Activated naive CD4-positive, alpha-beta T cell treated with anti-CD3 and anti-CD28 coated beads, Interleukin-2, amount 10 ng/mL, durations not matched to agents 7 days and 5 days (primary cell): ENCODE data around the gene NDUFA3.
A peak's percentile ranks its signal among the peaks of the same experiment; 100 is the strongest.

Experiments used
- CTCF ChIA-PET: fragments of 350-600 bp; sonication (Branson Sonifier 250); formaldehyde crosslinking; loops from one replicate; lab custom pipeline; 2021; ENCODE audit warnings: antibody characterized with exemption; lab: Charles Lee
- DNase-seq: peaks from one replicate; pipeline ENCODE4 v3.0.0-alpha.2; 2020
- H3K27ac Mint-ChIP-seq: one replicate; pipeline ENCODE4 v1.8.0; 2021; ENCODE audit warnings: mild to moderate bottlenecking, moderate library complexity, mixed read lengths
- H3K27me3 Mint-ChIP-seq: one replicate; pipeline ENCODE4 v1.8.0; 2021; ENCODE audit warnings: mild to moderate bottlenecking, mixed read lengths
- H3K36me3 Mint-ChIP-seq: one replicate; pipeline ENCODE4 v1.8.0; 2021; ENCODE audit warnings: mixed read lengths
- H3K4me1 Mint-ChIP-seq: one replicate; pipeline ENCODE4 v1.8.0; 2021; ENCODE audit warnings: mixed read lengths
- H3K4me3 Mint-ChIP-seq: one replicate; pipeline ENCODE4 v1.8.0; 2021; ENCODE audit warnings: mild to moderate bottlenecking, moderate library complexity, mixed read lengths
- H3K9me3 Mint-ChIP-seq: one replicate; pipeline ENCODE4 v1.8.0; 2021; ENCODE audit warnings: mixed read lengths

NDUFA3 gene

DNA sequence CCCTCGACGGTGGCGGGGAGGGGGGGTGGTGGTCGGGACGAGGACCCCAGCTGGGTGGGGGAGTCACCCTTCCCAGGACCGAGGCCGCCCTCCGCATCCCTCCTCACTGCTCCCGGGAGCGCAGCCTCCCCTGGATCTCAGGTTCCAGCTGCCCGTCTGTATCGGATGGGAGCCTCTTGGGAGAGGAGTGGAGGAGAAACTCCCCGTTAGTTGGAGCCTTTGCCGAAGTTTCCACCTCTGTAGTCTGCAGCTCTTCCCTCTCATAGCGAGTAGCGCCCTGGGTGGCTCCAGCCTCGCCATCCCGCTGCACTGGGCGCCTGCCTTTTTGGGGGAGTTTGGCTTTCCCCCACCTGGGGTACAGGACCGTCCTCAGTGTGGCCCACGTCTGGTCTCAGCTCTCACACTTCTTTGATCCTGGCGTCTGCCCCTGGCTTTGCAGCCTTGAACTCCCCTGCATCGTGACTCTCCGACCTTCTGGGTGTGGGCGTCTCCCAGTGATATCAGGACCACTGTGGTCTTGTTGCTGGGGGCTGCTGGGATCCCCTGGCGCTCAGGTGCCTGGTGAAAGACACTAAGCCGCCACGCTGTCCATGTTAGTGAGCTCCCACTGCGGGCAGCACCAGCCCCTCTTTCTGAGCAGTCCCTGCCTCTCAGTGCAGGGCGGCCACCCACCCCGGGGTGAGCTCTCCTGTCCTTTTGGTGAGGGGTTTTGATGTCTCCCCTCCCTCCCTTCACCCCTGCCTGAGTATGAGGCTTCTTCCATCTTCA is 36.0 kb downstream of the NDUFA3 start:
- H3K4me1 Mint-ChIP-seq: peaks cover 50% of the 10 kb centered on the region
- peak overlapping the region; percentile 90 for H3K27ac Mint-ChIP-seq
- H3K4me3 Mint-ChIP-seq: peak overlapping the region; percentile 80
- H3K27me3 Mint-ChIP-seq: peaks cover 7% of the 10 kb centered on the region
- DNase-seq: peak; percentile 30
- H3K36me3 Mint-ChIP-seq: peaks cover 39% of the 10 kb centered on the region
- peaks cover 3% of the 10 kb centered on the region for H3K9me3 Mint-ChIP-seq
- CTCF ChIA-PET: interaction anchor here (1.6 kb wide), 1 partner anchor 21 kb away, joined by 3 read pairs; the partner anchor contains the start of gene LENG1

DNA sequence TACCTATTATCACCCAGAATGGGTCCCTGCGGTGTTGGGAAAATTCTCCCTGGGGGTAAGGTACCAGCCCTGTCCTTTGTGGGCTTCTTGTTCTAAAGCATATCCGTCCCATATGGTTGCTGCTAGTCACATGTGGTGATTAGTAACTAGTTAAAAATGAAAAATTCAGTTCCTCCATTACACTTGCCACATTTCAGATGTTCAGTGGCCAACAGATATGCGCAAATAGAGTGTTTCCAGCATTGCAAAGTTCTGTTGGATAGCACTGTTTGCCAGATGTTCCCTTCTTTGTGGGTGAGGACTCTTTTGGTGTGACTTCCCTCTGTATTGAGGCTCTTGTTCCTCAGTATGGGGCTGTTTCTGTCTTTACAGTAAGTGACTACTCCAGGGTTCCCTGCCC is 38.7 kb downstream of the NDUFA3 start:
- Mint-ChIP-seq H3K36me3 (peaks cover 59% of the 10 kb centered on the region), H3K4me1 (peaks cover 35% of the 10 kb centered on the region), H3K9me3 (no peaks in the 10 kb centered on the region), H3K4me3 (no peak overlapping the region), H3K27me3 (no peaks in the 10 kb centered on the region), H3K27ac (no peak overlapping the region)
- no peak for DNase-seq
- CTCF ChIA-PET: no interaction called here

DNA sequence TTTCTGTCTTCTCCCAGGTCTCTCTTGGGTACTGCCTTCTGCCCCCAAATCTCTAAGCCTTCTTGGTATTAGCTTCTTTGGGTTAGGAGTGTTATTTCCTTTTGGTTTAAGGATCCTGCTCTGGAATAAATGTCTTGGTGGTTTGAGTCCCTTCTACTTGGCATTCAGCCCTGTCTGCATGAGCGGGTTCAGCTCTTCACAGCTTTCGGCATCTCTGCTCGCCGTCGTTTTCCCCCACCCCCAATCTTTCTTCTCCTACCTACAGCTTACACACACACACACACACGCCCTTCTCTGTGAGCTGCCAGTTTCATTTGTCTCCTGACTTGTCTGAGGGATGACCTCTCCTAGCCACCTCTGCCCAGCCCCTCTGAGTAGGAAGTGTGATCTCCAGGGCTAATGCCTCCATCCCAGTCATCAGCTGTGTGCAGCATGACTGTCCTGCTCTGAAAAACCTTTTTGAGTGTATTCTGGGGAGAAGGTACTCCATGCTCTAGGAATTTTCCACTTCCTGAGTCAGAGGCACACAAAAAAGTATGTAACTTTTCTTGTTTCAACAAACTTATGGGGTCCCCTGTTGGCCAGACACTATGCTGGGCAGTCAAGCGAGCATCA is 39.6 kb downstream of the NDUFA3 start:
- Mint-ChIP-seq H3K27me3 (no peaks in the 10 kb centered on the region), H3K27ac (peak overlapping the region; percentile 26), H3K4me3 (no peak overlapping the region), H3K9me3 (no peaks in the 10 kb centered on the region), H3K36me3 (peaks cover 68% of the 10 kb centered on the region), H3K4me1 (peaks cover 31% of the 10 kb centered on the region)
- DNase-seq: no peak
- CTCF ChIA-PET: no interaction called here

DNA sequence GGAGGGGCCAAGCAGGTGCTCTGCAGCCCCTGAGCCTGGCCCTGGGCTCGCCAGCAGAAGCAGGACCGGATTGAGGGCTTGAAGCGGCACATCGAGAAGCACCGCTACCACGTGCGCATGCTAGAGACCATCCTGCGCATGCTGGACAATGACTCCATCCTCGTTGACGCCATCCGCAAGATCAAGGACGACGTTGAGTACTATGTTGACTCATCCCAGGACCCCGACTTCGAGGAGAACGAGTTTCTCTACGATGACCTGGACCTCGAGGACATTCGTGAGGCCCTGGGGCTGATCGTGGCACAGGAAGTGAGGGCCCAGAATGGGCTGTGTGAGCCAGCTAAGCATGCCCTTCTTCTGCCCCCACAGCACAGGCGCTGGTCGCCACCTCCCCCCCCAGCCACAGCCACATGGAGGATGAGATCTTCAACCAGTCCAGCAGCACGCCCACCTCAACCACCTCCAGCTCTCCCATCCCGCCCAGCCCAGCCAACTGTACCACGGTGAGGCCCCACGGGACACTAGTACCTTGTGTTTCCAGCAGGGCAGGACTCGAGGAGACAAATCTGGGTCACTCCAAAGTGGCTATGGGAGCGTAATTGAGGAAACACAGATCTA is 43.0 kb downstream of the NDUFA3 start:
- DNase-seq: no peak
- Mint-ChIP-seq H3K4me3 (no peak overlapping the region), H3K4me1 (peaks cover 9% of the 10 kb centered on the region), H3K9me3 (no peaks in the 10 kb centered on the region), H3K36me3 (peaks cover 68% of the 10 kb centered on the region), H3K27ac (no peak overlapping the region), H3K27me3 (no peaks in the 10 kb centered on the region)
- CTCF ChIA-PET: no interaction called here

DNA sequence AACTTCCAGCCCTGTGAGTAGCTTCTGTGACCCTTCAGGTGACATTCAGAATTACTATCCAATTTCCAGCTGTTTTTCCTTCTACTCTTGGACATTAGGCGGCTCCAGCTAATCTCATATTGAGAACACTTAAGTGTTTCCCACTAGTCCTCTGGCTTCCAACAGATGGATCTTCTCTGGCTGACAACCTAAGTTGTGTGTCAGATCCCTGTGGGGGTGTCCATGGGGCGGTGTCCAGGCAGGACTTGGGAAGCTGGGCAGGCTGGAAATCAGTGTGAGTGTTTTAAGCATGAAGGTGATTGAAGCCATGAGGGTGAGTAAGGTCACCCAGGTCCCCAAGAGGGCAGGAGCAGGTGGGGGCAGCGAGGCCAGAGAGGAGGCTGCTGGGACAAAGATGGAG is 45.0 kb downstream of the NDUFA3 start:
- Mint-ChIP-seq H3K4me3 (no peak overlapping the region), H3K27me3 (no peaks in the 10 kb centered on the region), H3K4me1 (no peaks in the 10 kb centered on the region), H3K36me3 (peaks cover 73% of the 10 kb centered on the region), H3K27ac (no peak overlapping the region), H3K9me3 (no peaks in the 10 kb centered on the region)
- DNase-seq: no peak
- CTCF ChIA-PET: no interaction called here

DNA sequence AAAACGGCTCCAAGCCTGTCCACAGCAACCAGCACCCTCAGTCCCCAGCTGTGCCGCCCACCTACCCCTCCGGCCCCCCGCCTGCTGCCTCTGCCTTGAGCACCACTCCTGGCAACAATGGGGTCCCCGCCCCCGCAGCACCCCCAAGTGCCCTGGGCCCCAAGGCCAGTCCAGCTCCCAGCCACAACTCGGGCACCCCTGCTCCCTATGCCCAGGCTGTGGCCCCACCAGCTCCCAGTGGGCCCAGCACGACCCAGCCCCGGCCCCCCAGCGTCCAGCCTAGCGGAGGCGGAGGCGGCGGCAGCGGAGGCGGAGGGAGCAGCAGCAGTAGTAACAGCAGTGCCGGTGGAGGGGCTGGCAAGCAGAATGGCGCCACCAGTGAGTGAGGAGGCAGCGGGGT is 45.5 kb downstream of the NDUFA3 start:
- DNase-seq: no peak
- peaks cover 72% of the 10 kb centered on the region for H3K36me3 Mint-ChIP-seq
- peaks cover under 1% of the 10 kb centered on the region for H3K4me1 Mint-ChIP-seq
- H3K4me3 Mint-ChIP-seq: no peak overlapping the region
- no peaks in the 10 kb centered on the region for H3K27me3 Mint-ChIP-seq
- no peaks in the 10 kb centered on the region for H3K9me3 Mint-ChIP-seq
- H3K27ac Mint-ChIP-seq: no peak overlapping the region
- CTCF ChIA-PET: interaction anchor here (1.2 kb wide), 1 partner anchor 11 kb away, joined by 3 read pairs; the partner anchor contains the start of gene LENG1

DNA sequence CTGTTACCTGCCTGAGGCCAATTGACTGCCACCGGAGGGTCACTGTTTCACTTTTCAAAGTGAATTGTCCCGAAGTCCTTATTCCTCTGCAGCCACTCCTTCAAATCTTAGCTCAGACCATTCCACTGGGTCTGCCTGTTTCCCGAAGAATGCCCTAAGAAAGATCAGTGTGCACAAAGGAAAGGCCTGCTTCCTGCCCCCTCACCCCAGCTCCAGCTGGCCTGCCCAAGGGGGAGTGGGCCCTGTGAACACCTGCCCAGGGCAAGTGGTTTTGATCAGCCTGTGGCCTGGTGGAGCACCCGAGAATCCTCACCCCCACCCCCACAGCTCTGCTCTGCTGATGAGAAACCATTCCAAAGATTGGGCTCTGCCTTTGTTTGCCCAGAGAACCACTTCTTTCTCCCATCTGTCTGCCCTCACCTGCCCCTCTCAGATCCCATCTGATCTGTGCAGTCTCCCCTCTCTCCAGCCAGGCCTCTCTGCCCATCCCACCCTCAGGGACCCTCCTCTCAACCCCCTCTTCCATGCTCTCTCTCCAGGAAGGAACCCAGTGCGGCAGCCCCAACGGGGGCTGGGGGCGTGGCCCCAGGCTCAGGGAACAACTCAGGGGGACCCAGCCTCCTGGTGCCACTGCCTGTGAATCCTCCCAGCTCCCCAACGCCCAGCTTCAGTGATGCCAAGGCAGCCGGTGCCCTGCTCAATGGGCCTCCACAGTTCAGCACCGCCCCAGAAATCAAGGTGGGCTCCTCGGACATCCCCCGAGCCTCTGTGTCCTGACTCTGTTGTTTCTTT is 46.6 kb downstream of the NDUFA3 start:
- peaks cover 7% of the 10 kb centered on the region for H3K4me1 Mint-ChIP-seq
- H3K4me3 Mint-ChIP-seq: no peak overlapping the region
- CTCF ChIA-PET: interaction anchor here (1.2 kb wide), 1 partner anchor 10 kb away, joined by 3 read pairs; the partner anchor contains the start of gene LENG1
- peaks cover 71% of the 10 kb centered on the region for H3K36me3 Mint-ChIP-seq
- no peaks in the 10 kb centered on the region for H3K27me3 Mint-ChIP-seq
- DNase-seq: no peak
- no peaks in the 10 kb centered on the region for H3K9me3 Mint-ChIP-seq
- no peak overlapping the region for H3K27ac Mint-ChIP-seq

DNA sequence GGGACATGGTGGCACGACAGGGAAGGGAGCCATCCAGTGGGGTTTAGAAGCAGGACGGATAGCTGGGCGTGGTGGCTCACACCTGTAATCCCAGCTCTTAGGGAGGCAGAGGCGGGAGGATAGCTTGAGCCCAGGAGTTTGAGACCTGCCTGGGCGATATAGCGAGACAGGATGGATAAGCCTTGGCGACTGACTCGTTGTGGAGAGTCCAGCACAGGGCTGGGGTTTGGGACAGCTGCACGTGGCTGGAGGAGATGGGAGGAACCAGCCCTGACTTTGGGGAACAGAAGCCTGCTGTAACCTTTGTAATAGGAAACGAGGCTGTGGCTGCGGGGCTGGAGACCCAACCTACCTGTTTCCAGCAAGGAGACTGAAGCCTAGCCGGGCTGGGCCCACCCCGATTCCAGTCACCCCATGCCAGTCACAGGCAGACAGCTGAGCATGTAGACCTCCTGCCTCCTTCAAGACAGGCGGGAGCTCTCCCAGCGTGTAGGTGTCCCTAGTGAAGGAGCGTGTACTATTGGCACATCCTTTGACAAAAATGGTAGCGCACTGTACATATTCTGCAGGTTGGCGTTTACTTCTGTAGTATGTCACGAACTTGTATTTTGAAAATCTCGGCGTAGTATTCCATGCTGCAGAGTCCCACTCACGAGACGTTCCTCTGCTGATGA is 48.8 kb downstream of the NDUFA3 start:
- CTCF ChIA-PET: no interaction called here
- H3K4me1 Mint-ChIP-seq: peaks cover 23% of the 10 kb centered on the region
- no peaks in the 10 kb centered on the region for H3K9me3 Mint-ChIP-seq
- H3K27me3 Mint-ChIP-seq: no peaks in the 10 kb centered on the region
- H3K27ac Mint-ChIP-seq: no peak overlapping the region
- peaks cover 68% of the 10 kb centered on the region for H3K36me3 Mint-ChIP-seq
- no peak overlapping the region for H3K4me3 Mint-ChIP-seq
- no peak for DNase-seq

DNA sequence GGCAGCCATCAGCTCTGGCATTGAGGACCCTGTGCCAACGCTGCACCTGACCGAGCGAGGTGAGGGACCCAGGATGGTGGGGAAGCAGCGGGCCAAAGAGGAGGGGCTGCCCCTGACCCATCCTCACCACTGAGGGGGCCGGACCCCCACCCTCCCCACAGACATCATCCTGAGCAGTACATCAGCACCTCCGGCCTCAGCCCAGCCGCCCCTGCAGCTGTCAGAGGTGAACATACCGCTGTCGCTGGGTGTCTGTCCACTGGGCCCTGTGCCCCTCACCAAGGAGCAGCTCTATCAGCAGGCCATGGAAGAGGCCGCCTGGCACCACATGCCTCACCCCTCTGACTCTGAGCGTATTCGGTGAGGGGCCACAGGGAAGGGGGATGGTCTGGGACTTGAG is 49.6 kb downstream of the NDUFA3 start:
- H3K27me3 Mint-ChIP-seq: no peaks in the 10 kb centered on the region
- CTCF ChIA-PET: no interaction called here
- H3K27ac Mint-ChIP-seq: no peak overlapping the region
- no peak overlapping the region for H3K4me3 Mint-ChIP-seq
- H3K36me3 Mint-ChIP-seq: peaks cover 67% of the 10 kb centered on the region
- no peak for DNase-seq
- peaks cover 30% of the 10 kb centered on the region for H3K4me1 Mint-ChIP-seq
- no peaks in the 10 kb centered on the region for H3K9me3 Mint-ChIP-seq

DNA sequence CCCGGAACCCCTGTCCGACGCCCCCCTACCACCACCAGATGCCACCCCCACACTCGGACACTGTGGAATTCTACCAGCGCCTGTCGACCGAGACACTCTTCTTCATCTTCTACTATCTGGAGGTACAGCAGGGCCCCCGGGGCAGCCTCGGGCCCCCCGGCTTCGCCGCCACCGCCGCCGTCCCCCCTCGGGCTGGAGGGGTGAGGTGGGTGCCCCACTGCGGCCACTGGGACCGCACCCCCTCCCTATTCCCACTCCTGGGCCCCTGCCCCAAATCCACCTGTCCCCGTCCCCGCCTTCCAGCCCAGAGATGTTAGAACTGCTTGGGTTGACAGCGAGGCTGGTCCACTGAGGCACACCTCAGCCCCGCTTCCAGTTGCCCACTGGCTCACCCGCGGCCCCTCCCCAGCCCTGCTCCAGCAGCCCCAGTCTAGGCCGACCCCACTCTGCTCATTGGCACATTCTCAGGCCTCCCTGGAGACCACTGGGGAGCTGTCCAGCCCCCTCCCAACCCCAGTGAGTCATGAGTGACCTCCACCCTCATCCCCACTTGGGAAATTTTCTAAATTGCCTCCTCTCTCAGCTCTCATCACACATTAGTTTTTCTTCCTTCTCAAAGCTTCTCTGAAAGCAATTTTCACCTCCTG is 50.3 kb downstream of the NDUFA3 start:
- Mint-ChIP-seq H3K27ac (no peak overlapping the region), H3K4me1 (peaks cover 35% of the 10 kb centered on the region), H3K27me3 (no peaks in the 10 kb centered on the region), H3K4me3 (no peak overlapping the region), H3K36me3 (peaks cover 67% of the 10 kb centered on the region), H3K9me3 (no peaks in the 10 kb centered on the region)
- DNase-seq: no peak
- CTCF ChIA-PET: no interaction called here

DNA sequence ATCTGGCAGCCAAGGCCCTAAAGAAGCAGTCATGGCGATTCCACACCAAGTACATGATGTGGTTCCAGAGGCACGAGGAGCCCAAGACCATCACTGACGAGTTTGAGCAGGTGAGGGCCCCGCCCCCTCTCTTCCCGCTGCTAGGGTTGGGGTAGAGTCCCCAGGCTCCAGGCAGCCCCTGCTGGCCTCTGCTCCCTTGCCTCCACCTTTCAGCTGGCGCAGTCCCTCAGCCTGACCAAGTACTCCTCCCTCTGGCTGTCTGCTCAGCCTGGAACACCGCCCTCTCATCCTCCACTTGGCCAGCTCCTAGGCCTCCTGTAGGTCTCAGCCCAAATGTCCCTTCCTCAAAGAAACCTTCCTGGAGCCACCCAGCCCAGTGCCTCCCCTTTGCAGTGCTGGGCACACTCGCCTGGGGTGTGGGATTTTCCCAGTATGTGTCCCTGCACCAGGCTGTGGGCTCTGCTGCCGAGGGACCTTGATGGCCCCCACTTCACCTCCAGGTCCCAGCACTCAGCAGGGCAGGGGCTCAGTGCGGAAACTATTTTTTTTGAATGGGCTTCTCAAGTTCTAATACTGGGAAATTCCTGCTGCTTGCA is 51.2 kb downstream of the NDUFA3 start:
- Mint-ChIP-seq H3K27ac (peak overlapping the region; percentile 45), H3K27me3 (no peaks in the 10 kb centered on the region), H3K4me1 (peaks cover 43% of the 10 kb centered on the region), H3K9me3 (no peaks in the 10 kb centered on the region), H3K4me3 (no peak overlapping the region), H3K36me3 (peaks cover 66% of the 10 kb centered on the region)
- no peak for DNase-seq
- CTCF ChIA-PET: no interaction called here

DNA sequence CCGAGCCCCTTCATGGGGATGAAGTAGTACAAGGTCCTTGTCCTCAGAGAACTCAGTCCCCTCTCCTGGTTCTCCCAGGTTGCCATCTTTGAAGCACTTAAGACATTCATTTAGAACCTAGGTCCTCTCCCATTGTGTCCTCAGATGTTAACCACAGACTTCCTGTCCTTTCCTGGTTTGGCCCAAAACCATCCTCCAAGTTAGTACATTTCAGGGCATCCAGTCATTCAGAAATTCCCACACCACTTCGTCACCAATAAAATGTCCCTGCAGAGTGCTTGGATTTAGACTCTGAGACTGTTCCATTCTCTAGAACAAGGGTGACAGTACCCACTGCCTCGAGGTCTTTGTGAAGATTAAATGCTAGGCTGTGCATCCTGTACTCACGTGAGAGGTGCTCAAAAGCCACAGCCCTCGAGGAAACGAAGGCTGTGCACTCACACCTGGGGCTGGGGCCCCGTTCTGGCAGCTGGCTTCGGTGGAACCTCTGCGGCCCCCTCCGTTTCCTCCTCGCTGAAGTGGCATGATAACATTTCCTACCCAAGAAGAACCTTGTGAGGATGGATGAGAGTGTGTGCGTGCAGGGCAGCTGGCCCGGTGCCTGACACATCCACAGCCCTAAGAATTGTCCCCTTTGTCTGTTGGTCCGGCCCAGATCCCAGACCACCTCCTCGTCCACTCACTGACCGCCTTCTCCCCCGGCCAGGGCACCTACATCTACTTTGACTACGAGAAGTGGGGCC is 52.1 kb downstream of the NDUFA3 start:
- peak overlapping the region; percentile 91 for H3K27ac Mint-ChIP-seq
- CTCF ChIA-PET: no interaction called here
- H3K36me3 Mint-ChIP-seq: peaks cover 57% of the 10 kb centered on the region
- peak; percentile 74 for DNase-seq
- H3K4me3 Mint-ChIP-seq: peak overlapping the region; percentile 6
- no peaks in the 10 kb centered on the region for H3K27me3 Mint-ChIP-seq
- H3K9me3 Mint-ChIP-seq: no peaks in the 10 kb centered on the region
- H3K4me1 Mint-ChIP-seq: peaks cover 47% of the 10 kb centered on the region
